ENCODE data around the gene PLIN5. TPM values are rescaled to one million over a fixed set of nuclear protein-coding genes. Genes with fewer than 3 reads are reported as not detected.

Gene PLIN5
- total RNA-seq, 1 donor from 2014 or later = 17.2 TPM

DNA sequence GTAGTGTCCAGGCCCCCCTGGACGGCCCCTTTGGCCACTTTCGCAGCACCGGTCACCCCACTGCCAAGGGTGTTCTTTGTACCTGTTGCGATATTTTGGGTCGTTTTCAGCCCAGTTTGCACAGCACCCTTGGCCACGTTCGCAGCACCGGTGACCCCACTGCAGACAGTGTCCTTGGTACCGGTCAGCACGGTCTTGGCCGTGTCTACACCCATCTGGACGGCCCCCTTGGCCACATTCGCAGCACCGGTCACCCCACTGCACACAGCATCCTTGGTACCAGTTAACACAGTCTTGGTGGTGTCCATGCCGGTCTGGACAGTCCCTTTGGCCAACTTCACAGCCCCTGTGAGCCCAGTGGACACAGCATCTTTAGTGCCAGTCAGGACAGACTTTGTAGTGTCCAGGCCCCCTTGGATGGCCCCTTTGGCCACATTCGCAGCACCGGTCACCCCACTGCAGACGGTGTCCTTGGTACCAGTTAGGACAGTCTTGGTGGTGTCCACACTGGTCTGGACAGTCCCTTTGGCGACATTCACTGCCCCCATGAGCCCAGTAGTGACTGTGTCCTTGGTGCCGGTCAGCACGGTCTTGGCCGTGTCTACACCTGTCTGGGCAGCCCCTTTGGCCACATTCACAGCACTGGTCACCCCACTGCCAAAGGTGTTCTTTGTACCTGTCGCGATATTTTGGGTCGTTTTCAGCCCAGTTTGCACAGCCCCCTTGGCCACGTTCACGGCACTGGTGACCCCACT lies 23.5 kb downstream of the PLIN5 start:
- intact Hi-C loops (cut with DNase I) = no loop called here
- DNase-seq (no peak), ATAC-seq (no peak)
- Histone ChIP-seq H3K4me3 (no peak overlapping the region), H3K27me3 (no peaks in the 10 kb centered on the region), H3K4me1 (no peaks in the 10 kb centered on the region), H3K27ac (no peak overlapping the region), H3K9me3 (no peaks in the 10 kb centered on the region), H3K36me3 (no peaks in the 10 kb centered on the region)
- no peak for TF ChIP-seq CTCF (IDR thresholded peaks at IDR 0.05)

GRCh38 chr19:4510435-4511255 lies 24.4 kb downstream of the PLIN5 start:
- H3K4me3 ChIP-seq = no peak overlapping the region
- no peak for TF ChIP-seq CTCF (IDR thresholded peaks at IDR 0.05)
- DNase-seq = no peak
- intact Hi-C loops (cut with DNase I) = no loop called here
- no peak overlapping the region for H3K27ac ChIP-seq
- H3K27me3 ChIP-seq = no peaks in the 10 kb centered on the region
- no peaks in the 10 kb centered on the region for H3K9me3 ChIP-seq
- ATAC-seq = peak; percentile 7
- H3K36me3 ChIP-seq = no peaks in the 10 kb centered on the region
- H3K4me1 ChIP-seq = no peaks in the 10 kb centered on the region

GRCh38 chr19:4508698-4509097 lies 26.3 kb downstream of the PLIN5 start:
- Histone ChIP-seq H3K9me3 (no peaks in the 10 kb centered on the region), H3K36me3 (no peaks in the 10 kb centered on the region), H3K4me3 (no peak overlapping the region), H3K27ac (no peak overlapping the region), H3K4me1 (no peaks in the 10 kb centered on the region), H3K27me3 (no peaks in the 10 kb centered on the region)
- DNase-seq = no peak
- no peak for TF ChIP-seq CTCF (IDR thresholded peaks at IDR 0.05)
- ATAC-seq = no peak
- intact Hi-C loops (cut with DNase I) = no loop called here

GRCh38 chr19:4507804-4508203 lies 27.2 kb downstream of the PLIN5 start:
- intact Hi-C loops (cut with DNase I) = no loop called here
- no peak overlapping the region for H3K4me3 ChIP-seq
- no peaks in the 10 kb centered on the region for H3K36me3 ChIP-seq
- H3K27ac ChIP-seq = no peak overlapping the region
- H3K27me3 ChIP-seq = no peaks in the 10 kb centered on the region
- no peaks in the 10 kb centered on the region for H3K9me3 ChIP-seq
- no peak for TF ChIP-seq CTCF (IDR thresholded peaks at IDR 0.05)
- DNase-seq = no peak
- H3K4me1 ChIP-seq = no peaks in the 10 kb centered on the region
- no peak for ATAC-seq

DNA sequence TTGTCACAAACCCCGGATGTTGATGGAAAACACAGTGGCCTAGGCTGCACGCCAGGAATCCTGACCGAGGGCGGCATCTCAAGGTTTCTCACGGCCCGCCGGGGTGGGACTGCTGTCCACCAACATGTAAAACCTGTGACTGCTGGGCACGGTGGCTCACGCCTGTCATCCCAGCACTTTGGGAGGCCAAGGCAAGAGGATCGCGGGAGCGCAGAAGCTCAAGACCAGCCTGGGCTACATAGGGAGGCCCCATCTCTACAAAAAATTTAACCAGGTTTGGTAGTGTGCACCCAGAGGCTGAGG lies 27.9 kb downstream of the PLIN5 start:
- DNase-seq (no peak), ATAC-seq (no peak)
- H3K36me3 ChIP-seq = peaks cover 6% of the 10 kb centered on the region
- H3K27me3 ChIP-seq = no peaks in the 10 kb centered on the region
- intact Hi-C loops (cut with DNase I) = no loop called here
- H3K27ac ChIP-seq = no peak overlapping the region
- H3K4me3 ChIP-seq = no peak overlapping the region
- no peaks in the 10 kb centered on the region for H3K9me3 ChIP-seq
- H3K4me1 ChIP-seq = no peaks in the 10 kb centered on the region
- no peak for TF ChIP-seq CTCF (IDR thresholded peaks at IDR 0.05)
